Kidney capillary endothelial cell (primary cell): Measurements from ENCODE around the gene SRSF1.
"Not testable (repeated sequence)": the region's sequence is repeated elsewhere in the genome, so short reads cannot be mapped to it uniquely, and the experiment has no call there.

Experiments
- DNase-seq: peaks from one replicate; pipeline ENCODE4 v3.0.0-alpha.2; 2018; ENCODE audit warnings: low spot score

SRSF1 gene

GRCh38 chr17:57988301-57989250 is 18.5 kb downstream of the SRSF1 start:
- DNase-seq: no peak

GRCh38 chr17:57987581-57988300 is 19.3 kb downstream of the SRSF1 start, which contains the start of gene VEZF1:
Gene VEZF1 (minus strand): TSS chr17:57988254. CDS start chr17:57988111, 143 bp downstream.
- no peak for DNase-seq

DNA sequence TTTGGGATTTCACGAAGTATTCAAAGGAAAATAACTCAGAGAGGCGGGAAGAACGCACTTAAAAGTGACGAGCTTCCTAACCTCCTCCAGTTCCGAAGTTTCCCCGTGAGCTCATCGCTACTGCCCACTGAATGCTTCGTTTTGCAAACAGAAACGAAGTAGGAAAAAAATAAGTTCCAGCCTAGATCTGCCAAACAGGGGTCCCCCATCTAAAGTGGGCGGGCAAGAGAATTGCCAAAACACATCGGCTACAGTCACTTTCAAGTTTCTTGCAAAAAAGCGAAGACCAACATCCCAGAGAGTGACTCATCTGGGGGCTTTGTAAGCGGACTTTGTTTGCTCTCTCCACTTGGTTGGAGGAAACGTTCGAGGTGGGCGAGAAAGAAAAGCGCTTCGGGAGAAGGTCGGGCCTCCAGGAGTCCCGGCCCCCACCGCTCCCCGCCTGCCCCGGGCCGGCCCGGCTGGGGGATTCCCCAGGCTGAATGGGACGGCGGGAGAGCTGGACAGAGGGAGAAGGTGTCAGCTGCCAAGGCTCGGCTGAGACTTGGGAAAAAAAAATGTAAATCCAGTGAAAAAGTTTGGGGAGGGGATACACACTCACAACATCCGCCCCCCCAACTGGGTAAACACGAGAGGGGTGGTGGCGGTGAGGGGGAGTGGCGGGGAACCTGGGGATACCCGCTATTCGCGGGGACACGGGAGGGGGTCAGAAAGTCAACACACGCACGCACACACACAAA is 20.0 kb downstream of the SRSF1 start:
- no peak for DNase-seq

- DNase-seq: no peak
These were observed 21.4 kb downstream of the SRSF1 start for GRCh38 chr17:57985675-57985974.

DNA sequence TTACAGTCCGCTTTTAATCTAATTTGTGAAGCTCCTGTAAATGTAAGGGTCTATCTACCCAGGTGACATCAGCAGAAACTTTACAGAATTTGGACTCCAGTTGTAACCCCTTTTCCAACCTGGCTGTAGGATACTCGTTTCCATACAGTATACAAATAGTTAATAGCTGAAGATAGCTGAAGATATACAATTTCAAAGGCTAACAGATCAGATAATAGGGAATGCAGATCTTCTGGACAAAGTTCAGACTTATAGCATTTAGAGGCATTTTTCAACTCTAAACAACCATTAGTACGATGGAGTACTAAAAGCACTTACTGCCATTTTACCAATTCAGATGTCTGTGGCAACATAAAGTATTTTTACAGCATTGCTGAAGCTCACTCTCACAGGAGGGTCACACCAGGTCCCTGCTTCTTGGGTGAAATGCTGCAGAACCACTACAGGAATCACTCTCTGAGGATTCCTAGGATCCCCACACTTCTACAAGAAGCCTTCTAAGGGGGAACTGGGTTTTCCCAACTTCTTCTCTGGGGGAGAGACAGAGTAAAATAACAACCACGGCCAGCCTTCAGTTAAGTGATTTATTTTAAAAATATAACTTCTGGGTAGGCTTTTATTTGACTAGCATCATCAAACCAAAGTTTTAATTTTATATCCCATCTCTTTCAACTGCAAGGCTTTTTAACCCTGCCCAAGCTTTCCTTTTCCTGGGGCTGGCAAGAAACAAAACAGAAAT is 21.9 kb downstream of the SRSF1 start:
- DNase-seq: no peak

DNA sequence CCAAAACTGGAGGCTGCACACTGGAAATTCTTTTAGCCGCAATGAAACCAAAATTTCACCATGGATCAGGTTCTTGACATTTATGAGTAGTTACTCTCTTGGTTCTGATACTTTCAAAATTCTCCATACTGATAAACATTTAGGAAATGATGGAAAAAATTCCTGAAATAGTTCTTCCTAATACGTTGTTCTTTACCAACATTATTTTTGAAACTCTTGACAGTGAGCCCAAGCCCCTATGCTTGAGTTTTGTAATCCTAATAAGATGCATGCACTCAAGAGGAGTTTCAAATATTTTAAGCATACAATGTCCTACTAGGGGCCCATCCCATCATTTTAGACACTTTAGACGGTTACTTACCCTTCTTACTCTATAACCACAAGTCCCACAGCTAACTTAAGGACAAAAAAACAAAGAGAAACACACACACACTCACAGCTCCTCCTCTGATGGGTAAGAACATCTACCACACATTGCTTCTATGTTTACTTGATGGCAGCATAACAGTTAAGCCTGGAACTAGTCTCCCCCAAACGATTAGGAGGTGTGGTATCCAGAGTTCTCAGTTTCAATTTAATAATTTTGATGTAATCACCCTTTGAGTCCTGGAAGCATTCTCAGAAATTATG is 22.7 kb downstream of the SRSF1 start:
- no peak for DNase-seq

GRCh38 chr17:57983446-57983845 is 23.6 kb downstream of the SRSF1 start:
- no peak for DNase-seq

DNA sequence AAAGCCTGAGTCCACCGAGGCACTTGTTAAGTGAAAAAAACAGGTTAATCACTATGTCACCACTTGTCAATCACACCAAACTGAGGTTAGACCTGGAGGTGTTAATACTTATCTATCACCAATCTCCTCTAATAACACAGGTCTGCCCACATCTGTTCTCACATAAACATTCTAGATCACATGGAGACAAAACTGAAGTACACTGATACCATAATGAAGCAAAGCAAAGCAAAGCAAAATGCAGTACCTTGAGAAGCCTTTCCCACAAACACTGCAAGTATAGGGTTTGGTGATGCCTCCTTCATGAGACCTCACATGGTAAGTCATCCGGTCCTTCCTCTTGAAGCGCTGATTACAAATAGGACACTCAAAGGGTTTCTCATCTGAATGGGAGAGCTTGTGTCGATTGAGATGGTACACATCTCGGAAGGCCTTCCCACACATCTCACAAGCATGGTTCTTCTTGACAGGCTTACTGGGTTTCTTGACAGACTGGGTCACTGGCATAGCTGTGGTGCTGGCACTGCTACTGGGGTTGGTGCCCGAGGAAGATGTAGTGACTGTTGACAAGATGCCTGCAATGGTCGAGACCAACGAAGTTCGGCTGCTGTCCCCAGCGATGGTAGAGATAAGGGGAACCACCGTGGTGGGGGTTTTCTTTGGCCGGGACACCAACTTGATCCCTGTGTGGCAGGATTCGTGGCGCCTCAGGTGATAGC is 24.4 kb downstream of the SRSF1 start:
- DNase-seq: no peak

DNA sequence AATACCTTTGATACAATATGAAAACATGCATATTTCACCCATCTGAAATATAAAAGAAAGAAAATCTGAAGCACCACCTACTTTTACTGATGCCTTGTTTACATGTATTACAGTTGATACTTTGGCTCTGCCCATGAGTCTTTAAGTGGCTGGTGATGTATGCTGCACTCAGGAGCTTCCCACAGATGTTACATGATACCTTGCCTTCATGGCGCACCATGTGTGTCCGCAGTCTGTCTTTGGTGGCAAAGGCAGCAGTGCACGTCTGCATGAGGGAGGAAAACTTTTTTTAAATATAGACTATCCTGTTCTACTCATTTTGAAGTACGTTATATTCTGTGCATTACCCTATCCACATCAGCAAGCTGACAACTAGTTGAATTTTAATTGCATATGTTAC is 26.5 kb downstream of the SRSF1 start:
- DNase-seq: no peak

DNA sequence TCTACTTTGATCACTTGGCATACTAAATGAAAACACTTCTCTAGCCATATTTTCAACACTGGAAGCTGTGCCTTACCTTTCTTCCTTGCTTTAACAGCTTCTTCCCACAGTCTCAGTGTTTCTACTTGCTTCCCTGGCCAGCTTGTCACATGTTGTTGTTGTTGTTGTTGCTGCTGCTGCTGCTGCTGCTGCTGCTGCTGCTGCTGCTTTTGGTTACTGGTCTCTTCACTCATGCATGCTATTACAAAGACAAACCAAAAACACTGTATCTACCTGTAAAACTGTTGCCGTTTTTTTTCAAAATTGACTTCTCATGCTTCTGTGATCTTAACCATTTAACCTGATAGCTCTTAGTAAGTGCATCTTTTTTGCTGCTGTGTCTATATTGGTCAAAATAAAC is 28.0 kb downstream of the SRSF1 start:
- DNase-seq: no peak

DNA sequence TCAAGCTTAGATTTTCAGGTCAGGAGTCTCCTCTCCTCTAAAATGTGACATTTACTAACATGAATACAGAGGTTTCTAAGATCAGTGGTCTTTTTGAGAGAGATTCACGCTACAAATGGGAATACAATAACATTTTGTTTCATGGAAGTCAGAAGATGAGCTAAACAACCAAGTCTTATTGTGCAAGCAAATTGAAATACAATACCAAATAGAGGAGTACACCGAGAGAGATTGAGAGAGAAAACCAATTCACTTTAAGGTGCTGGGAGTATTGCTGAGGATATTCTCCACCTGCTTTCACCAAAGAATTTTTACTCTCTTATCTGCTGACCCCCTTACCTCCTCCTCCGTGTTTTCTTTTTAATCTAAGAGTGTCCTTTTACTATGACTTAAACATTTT is 30.5 kb downstream of the SRSF1 start:
- DNase-seq: no peak

GRCh38 chr17:57975044-57975443 is 32.0 kb downstream of the SRSF1 start:
- DNase-seq: no peak

- DNase-seq: not testable (repeated sequence)
These were observed 32.8 kb downstream of the SRSF1 start for GRCh38 chr17:57974053-57974824.

- DNase-seq: no peak
These were observed 34.9 kb downstream of the SRSF1 start for GRCh38 chr17:57972151-57972550.

DNA sequence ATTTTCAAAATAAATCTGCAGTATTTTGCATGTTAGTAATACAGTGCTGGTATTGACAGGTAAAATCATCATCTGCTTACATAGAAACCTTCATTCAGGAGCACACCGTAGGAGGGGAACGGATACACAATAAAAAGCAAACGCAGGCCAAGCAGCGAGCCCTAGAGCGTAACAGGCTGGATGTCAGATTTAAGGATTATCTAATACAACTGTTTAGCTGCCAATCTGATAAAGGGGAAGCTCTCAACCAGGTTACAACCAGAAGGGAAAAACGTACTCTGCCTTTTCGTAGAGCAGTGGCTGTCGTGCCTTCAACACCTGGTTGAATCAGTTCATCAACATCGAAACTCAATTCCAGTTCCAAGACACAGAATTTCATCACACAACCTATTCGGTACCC is 35.5 kb downstream of the SRSF1 start:
- DNase-seq: no peak

DNA sequence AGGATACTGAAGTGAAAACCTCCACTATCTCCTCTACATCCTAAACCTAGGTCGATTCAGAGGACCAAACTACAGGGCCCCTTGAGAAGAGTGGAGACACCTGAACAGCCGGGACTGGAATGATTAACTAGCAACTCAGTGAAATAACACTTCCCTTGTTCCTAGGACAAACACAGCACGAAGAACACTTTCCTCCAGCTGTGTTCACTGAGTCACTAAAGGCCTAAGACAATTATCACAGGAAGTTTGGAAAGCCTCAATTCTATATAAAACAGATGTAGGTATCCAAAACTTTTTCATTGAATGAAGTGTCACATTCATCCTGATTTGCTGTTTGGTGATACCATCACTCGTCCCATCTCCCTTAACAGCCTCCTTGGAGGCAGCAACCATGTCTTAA is 36.3 kb downstream of the SRSF1 start:
- no peak for DNase-seq

DNA sequence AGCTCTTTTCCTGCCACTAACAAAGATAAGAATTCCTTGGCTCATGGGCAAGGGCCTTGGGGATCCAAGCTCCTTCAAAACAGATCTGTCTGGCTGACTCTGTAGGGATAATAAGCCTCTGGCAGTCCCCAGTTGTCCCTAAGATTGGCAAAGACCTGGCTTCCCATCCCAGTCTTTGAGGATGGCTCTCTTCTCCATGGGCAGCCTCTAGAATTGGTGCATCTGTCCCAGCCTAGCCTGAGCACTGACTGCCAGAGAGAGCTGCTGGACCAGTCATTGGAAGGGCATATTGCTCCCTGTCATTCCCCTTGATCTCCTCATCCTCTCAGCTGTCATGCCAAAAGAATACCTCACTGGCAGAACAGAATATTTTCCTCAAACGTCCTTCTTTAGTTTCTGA is 38.6 kb downstream of the SRSF1 start:
- no peak for DNase-seq

DNA sequence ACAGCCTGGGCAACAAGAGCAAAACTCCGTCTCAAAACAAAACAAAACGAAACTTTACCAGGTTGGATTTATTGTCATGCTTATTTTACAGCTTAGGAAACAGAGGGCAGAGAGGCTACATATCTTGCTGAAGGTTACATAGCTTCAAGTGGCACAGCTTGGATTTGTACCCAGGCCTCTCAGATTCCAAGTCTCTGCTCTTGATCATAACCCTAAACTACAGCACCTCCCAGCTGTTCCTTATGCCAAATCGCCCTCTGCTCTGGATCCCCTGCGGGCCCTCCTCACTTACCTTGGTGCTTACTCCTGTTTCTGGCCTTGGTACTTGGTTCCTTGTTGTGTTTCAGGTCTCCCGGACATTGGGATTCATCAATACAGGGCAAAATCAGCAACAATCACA is 40.2 kb downstream of the SRSF1 start:
- DNase-seq: no peak

DNA sequence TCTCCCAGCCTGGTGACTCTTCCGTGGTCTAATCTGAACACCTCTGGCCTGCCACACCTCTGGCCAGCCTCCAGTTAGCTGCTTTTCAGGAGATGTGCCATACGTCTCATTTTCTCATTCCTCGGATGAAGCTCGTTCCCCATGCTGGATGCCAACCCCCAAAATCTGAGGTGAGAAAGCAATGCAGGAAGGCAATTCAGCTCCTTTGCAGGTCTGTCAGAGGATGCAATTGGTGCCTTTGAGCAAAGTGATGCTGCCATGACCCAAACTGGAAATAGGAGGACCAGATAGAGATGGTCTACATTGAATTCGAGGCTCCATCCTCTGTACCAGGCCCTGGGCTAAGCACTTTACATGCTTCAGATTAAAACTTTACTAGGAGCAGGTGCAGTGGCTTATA is 40.8 kb downstream of the SRSF1 start:
- DNase-seq: no peak

DNA sequence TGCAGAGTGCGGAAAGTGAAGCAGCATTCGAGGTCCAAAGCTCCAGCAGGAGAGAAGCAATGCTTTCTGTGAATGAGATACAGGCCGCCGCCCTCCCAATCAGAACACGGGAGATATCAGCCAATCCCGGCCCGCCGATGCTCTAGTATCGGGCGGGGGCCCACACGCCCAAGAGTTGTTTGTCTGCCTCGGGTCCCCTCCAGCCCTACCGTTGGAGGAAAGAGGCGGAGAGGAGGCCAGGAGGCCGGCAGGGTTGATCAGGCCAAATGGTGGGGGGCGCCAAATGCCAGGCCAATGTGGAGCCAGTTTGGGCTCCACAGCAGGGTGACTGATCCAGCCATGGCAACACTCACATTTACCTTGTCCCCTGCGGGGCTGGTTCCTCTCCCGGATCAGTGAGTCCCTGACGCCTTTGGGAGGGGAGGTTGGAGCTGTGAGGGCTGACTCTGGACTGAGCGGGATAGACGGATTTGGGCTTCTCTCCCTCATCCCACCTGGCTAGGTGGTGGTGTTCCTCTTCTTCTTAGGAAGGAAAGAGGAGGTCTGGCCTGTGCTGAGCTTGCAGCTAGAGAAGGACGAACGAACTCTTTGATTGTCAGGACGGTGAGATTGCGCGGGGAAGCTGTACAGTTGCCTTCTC is 41.4 kb downstream of the SRSF1 start:
- no peak for DNase-seq
